HG02970 (cell line): ENCODE data around the gene GSAP.

ENCODE experiments used
- ATAC-seq: cut with Tn5 transposase; IDR thresholded peaks from one replicate; pipeline ENCODE4 v1.9.1; 2021; ENCODE audit warnings: mild to moderate bottlenecking, moderate library complexity, moderate number of reproducible peaks; ENCODE audit not compliant: unreplicated experiment, low FRiP score

GSAP gene

GRCh38 chr7:77409739-77410547 lies 6.2 kb downstream of the GSAP start:
- ATAC-seq: no peak

DNA sequence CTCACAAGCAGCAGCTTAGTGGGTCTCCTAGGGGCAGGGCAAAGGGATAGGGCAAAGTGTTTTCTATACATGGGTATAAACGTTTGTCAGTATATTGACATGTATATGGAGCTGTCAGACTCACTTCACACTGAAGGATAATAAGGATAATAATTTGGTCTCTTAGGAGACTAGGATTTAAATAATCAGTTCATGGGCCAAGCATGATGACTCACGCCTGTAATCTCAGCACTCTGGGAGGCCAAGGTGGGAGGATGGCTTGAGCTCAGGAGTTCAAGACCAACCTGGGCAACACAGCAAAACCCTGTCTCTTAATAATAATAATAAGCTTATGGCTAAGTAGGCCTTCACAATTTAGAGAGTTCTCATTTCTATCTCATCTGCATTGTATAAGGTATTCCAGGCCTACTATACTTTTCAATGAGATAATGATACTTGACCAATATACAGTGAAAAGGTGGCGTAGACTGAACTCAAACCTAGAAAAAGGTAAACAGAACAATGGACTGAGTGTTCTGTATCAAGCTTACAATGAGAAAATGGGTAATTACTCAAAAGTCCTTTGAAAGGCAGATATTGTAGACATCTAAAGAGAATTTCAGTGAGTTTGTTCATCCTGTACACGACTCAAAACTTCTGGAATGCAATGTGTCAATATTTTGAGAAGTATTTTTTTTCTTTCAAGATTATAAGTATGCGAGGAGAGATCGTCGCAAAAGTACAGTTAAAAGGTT lies 7.0 kb downstream of the GSAP start:
- no peak for ATAC-seq

DNA sequence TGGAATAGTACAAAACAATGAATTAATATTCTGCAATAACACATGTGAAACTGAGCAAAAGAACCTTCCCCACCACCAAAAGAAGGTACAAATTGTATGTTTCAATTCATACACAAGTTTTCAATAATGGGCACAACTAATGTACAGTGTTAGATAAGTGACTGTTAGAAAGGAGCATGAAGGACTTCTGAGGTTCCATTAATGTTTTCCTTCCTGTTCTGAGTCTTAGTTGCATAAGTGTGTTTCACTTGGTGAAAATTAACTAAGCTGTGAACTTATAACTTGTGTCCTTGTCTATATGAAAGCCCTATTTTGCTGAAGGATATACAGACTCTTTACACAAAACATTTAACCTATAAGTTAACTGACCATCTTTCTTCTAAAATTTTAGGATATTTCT lies 8.2 kb downstream of the GSAP start:
- ATAC-seq: no peak

DNA sequence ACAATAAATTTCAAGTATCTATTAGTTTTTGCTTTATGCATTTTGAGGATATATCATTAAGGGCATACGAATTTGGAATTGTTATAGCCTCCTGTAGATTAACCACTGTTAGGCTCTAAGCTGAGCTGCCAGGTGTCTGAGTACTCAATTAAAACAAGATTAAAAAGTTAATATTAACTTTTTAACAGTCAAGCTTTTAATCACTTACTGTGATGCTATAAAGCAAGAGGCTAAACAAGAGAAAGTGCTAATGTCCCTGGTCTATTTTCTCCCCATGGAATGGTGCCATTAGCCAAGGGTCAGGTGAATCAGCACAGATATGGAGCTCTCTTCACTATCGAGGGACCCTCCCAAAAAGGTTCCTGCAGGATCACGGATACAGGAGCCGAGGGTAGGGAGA lies 9.7 kb downstream of the GSAP start:
- ATAC-seq: no peak

GRCh38 chr7:77404641-77405040 lies 11.5 kb downstream of the GSAP start:
- ATAC-seq: no peak

GRCh38 chr7:77403957-77404356 lies 12.2 kb downstream of the GSAP start:
- ATAC-seq: no peak

- ATAC-seq: no peak
These were observed 13.3 kb downstream of the GSAP start for GRCh38 chr7:77402818-77403217.

GRCh38 chr7:77401002-77401401 lies 15.1 kb downstream of the GSAP start:
- ATAC-seq: no peak

- ATAC-seq: no peak
These were observed 16.3 kb downstream of the GSAP start for GRCh38 chr7:77399816-77400215.

- no peak for ATAC-seq
These were observed 19.1 kb downstream of the GSAP start for GRCh38 chr7:77396894-77397547.

DNA sequence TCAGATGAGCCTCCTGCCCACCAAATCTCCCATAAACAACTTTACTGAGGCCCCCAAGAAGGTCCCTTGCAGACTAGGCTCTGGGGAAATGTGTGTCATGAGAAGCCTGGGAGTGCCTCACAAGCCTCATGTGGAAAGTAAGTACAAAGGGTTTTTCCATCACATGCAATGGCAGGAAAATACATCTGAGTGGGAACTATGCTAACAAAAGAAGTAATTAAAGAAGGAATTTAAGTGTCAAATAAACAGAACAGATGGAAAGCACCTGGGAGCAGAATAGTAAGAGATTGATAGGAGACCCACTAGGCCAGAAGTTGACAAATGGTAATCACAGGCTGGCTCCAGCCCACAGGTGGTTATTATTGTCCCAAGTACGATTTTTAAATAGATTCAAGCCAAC lies 20.5 kb downstream of the GSAP start:
- no peak for ATAC-seq

GRCh38 chr7:77393954-77394353 lies 22.2 kb downstream of the GSAP start:
- ATAC-seq: no peak

- peak; percentile 79 for ATAC-seq
These were observed 22.9 kb downstream of the GSAP start for GRCh38 chr7:77393261-77393660.

- ATAC-seq: no peak
These were observed 24.9 kb downstream of the GSAP start for GRCh38 chr7:77391230-77391629.

- ATAC-seq: no peak
These were observed 28.0 kb downstream of the GSAP start for GRCh38 chr7:77388055-77388641.

DNA sequence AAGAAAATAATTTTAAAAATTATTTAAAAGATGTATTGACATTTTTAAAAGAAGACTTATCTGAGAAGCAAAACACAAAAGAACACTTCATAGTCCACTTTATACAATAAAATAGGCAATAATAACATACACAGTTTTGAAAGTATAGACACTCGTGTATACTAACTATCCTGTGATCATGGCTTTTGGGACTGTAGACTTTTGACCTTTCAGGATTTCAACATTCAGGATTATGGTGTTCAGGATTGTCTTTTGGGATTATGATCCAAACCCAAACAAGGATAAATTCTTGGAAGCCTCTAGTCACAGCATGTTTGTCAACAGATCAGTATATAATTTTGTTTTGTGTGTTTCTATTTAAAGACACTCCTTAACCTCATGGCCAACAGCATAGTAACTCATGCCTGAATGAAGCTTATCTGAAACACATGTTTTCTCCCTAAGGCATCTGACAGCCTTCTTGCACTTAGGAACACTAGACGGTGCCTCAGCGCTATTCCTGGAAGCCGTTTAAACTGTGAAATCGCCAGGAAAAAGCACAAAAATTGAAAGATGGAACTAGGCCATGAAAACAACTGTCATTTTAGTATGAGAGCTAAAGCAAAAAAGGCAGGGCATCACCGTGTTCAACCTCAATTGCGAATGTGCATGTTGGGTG lies 29.9 kb downstream of the GSAP start:
- ATAC-seq: no peak

DNA sequence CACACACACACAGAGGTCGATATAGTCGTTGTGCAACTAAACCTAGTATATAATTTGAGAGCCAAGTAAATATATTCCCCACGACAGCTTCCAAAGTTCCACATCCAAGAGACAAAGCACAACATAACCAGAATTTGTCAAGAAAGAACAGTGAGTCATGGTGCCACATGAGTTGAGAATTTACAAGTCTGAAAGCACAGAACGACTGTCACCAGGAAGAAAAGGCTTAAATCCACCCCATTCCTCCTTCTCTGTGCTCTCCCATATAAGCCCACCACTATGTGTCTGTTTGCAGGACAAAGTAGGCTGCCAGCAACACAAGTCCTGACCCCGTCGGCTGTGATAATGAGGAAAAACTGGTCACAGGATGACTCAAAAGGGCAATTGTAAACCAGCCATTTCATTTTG lies 32.8 kb downstream of the GSAP start:
- no peak for ATAC-seq

DNA sequence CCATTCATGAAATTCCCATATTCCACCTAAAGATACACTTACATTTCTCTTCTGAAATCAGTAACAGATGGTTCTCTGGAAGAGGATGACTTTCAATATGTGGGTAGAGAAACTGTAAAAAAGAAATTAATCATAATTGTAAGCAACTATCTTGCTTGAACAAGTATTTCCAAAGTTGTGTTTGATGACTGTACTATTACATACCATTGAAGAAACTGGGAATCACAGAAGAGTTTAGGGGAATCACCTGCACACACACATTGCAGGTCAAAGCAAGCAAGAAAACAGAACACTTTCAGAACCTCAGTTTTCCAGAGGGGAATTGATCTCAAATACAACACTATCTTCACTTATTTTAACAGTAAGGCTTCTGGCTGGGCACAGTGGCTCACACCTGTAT lies 33.6 kb downstream of the GSAP start:
- no peak for ATAC-seq

- no peak for ATAC-seq
These were observed 37.6 kb downstream of the GSAP start for GRCh38 chr7:77378584-77378983.

- ATAC-seq: no peak
These were observed 45.5 kb downstream of the GSAP start for GRCh38 chr7:77370606-77371005.

DNA sequence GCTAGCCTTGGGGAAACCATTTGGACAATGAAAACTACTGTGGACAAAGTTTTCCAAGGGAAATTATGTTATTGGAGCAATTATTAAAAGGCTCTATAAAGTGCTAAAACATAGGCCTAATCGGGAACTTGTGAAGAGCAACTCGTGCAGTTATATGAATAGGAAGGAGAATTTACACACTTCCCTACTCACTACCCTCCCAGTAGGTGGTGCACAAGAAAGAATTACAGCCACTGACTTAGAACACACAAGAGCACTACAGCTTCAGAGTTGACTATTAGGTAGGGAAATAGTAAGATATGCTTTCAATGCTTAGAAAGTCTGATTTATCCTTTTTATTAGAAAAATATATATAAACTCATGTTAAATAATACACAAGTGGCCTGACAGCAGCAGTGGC lies 47.2 kb downstream of the GSAP start:
- ATAC-seq: no peak
